Neural progenitor cell (in vitro differentiated cells): ENCODE data around the gene VANGL2.

Experiments used
- CTCF ChIP-seq: fragments of 200-600 bp; sonication (generic); IDR thresholded peaks from 2 replicates; pipeline ENCODE4 v1.5.1; 2017; ENCODE audit warnings: antibody characterized with exemption, mild to moderate bottlenecking
- EZH2 ChIP-seq: fragments of 200-600 bp; sonication (generic); IDR thresholded peaks from 2 replicates; pipeline ENCODE4 v1.6.1; 2017; ENCODE audit warnings: antibody characterized with exemption, mild to moderate bottlenecking, moderate library complexity

GRCh38 chr1:160419838-160420169 lies 19.4 kb downstream of the VANGL2 start:
- TF ChIP-seq CTCF, result no peak
- no peak for TF ChIP-seq EZH2
